Islet of Langerhans (tissue), 1 donor: ENCODE data around the gene WDR46.

Experiments
- FAIRE-seq: peaks from one replicate; lab custom pipeline; 2011; peaks lifted over from hg19 to GRCh38; lab: Jason Lieb, UNC

Gene WDR46

GRCh38 chr6:33313709-33314514 is 24.9 kb upstream of the WDR46 start, which contains the start of gene TAPBP:
Gene TAPBP, minus strand, starts transcription at chr6:33314078. Its CDS starts 37 bp downstream, at chr6:33314041.
- no peak for FAIRE-seq

GRCh38 chr6:33313105-33313708 is 24.2 kb upstream of the WDR46 start:
- no peak for FAIRE-seq

GRCh38 chr6:33312361-33313104 is 23.5 kb upstream of the WDR46 start:
- FAIRE-seq: no peak

GRCh38 chr6:33306356-33306755 is 17.3 kb upstream of the WDR46 start:
- no peak for FAIRE-seq

GRCh38 chr6:33305052-33305451 is 16.0 kb upstream of the WDR46 start:
- no peak for FAIRE-seq

GRCh38 chr6:33304216-33304615 is 15.2 kb upstream of the WDR46 start:
- no peak for FAIRE-seq

GRCh38 chr6:33301877-33302276 is 12.8 kb upstream of the WDR46 start:
- no peak for FAIRE-seq

- no peak for FAIRE-seq
Measured at GRCh38 chr6:33299237-33299944, 10.4 kb upstream of the WDR46 start.

- no peak for FAIRE-seq
Measured at GRCh38 chr6:33298773-33299236, 9.8 kb upstream of the WDR46 start, which contains the start of gene RGL2. Gene RGL2, minus strand, starts transcription at chr6:33298942. Its CDS starts 332 bp downstream, at chr6:33298610.

GRCh38 chr6:33297956-33298772 is 9.1 kb upstream of the WDR46 start:
- FAIRE-seq: no peak

- no peak for FAIRE-seq
Measured at GRCh38 chr6:33297406-33297955, 8.4 kb upstream of the WDR46 start.

GRCh38 chr6:33296797-33297405 is 7.9 kb upstream of the WDR46 start:
- FAIRE-seq: no peak

- FAIRE-seq: no peak
Measured at GRCh38 chr6:33295621-33296369, 6.8 kb upstream of the WDR46 start.

GRCh38 chr6:33294086-33294823 is 5.2 kb upstream of the WDR46 start:
- FAIRE-seq: no peak

- no peak for FAIRE-seq
Measured at GRCh38 chr6:33292996-33293682, 4.1 kb upstream of the WDR46 start.

GRCh38 chr6:33290459-33290858 is 1.4 kb upstream of the WDR46 start:
- no peak for FAIRE-seq

GRCh38 chr6:33289784-33290315 is 811 bp upstream of the WDR46 start:
- FAIRE-seq: no peak
